HAP-1 (cell line): Measurements from ENCODE around the gene ANKRD11.

ENCODE experiments used
- DNase-seq, 2 experiments: peaks; one replicate each; pipeline ENCODE4 v3.0.0-alpha.2; 2016 to 2020; ENCODE audit warnings: low spot score in 2 of 2
- H3K27me3 ChIP-seq: fragments of 250-450 bp; sonication (Bioruptor Pico); 2 replicates; pipeline ENCODE4 v1.5.1; 2020; ENCODE audit warnings: low read depth, mild to moderate bottlenecking, moderate library complexity
- H3K36me3 ChIP-seq: fragments of 250-450 bp; sonication (Bioruptor Pico); replicated peaks from 2 replicates; pipeline ENCODE4 v1.5.1; 2020; ENCODE audit warnings: mild to moderate bottlenecking
- H3K4me1 ChIP-seq: fragments of 250-450 bp; sonication (Bioruptor Pico); 2 replicates; pipeline ENCODE4 v1.5.1; 2020; ENCODE audit warnings: mild to moderate bottlenecking
- H3K4me3 ChIP-seq: fragments of 250-450 bp; sonication (Bioruptor Pico); 2 replicates; pipeline ENCODE4 v1.5.1; 2020; ENCODE audit warnings: mild to moderate bottlenecking, moderate library complexity
- H3K9me3 ChIP-seq: fragments of 250-450 bp; sonication (Bioruptor Pico); 2 replicates; pipeline ENCODE4 v1.5.1; 2020; ENCODE audit warnings: mild to moderate bottlenecking, moderate library complexity
- in situ Hi-C: fragments of 300-500 bp; cut with MboI; formaldehyde crosslinking; loops from 3 replicates; pipeline ENCODE4 v1.14.3; 2020; ENCODE audit warnings: low sequenced_read_pairs, inconsistent platforms, mixed read lengths

Gene ANKRD11

GRCh38 chr16:89320782-89321501, 169.4 kb downstream of the ANKRD11 start:
- in situ Hi-C loops, result no loop called here
- peaks cover 19% of the 10 kb centered on the region for H3K4me1 ChIP-seq
- peak in 1 of 2 experiments; percentile 49 for DNase-seq

GRCh38 chr16:89319886-89320781, 170.2 kb downstream of the ANKRD11 start:
- Histone ChIP-seq H3K4me1 (peaks cover 13% of the 10 kb centered on the region), H3K4me3 (no peak overlapping the region), H3K9me3 (no peaks in the 10 kb centered on the region), H3K27me3 (no peaks in the 10 kb centered on the region), H3K36me3 (peaks cover 20% of the 10 kb centered on the region)
- peak in 1 of 2 experiments; percentile 41 for DNase-seq
- in situ Hi-C loops, result no loop called here

More at GRCh38 chr16:89320782-89321501, 169.4 kb downstream of the ANKRD11 start:
- Histone ChIP-seq H3K9me3 (no peaks in the 10 kb centered on the region), H3K36me3 (peaks cover 16% of the 10 kb centered on the region), H3K27me3 (no peaks in the 10 kb centered on the region), H3K4me3 (no peak overlapping the region)

- in situ Hi-C loops, result no loop called here
- no peaks in the 10 kb centered on the region for H3K9me3 ChIP-seq
- no peaks in the 10 kb centered on the region for H3K27me3 ChIP-seq
- no peak overlapping the region for H3K4me3 ChIP-seq
- H3K36me3 ChIP-seq, result peaks cover 18% of the 10 kb centered on the region
- H3K4me1 ChIP-seq, result peaks cover 13% of the 10 kb centered on the region
- DNase-seq, result no peak
Measured at GRCh38 chr16:89319631-89319885, 170.8 kb downstream of the ANKRD11 start.

GRCh38 chr16:89318871-89319630, 171.3 kb downstream of the ANKRD11 start:
- DNase-seq, result no peak
- Histone ChIP-seq H3K4me1 (peaks cover 13% of the 10 kb centered on the region), H3K9me3 (no peaks in the 10 kb centered on the region), H3K27me3 (no peaks in the 10 kb centered on the region), H3K4me3 (no peak overlapping the region), H3K36me3 (peaks cover 18% of the 10 kb centered on the region; the same call in 1 of the 2 replicates)
- in situ Hi-C loops, result no loop called here

DNA sequence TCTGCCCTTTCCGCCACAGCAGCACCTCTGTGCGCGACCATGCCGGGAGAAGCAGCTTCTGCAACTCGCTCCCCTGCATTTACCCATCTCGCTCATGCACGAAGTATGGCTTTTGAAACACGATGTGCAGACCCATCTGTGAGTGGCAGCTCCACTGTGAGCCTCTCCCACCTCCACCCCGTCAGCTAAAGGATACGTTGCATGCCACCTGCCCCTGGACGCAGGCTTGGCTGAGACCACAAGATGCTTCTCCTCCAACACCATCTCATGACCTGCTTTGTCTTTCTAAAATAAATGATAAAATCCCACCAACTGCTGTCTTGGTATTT, 172.0 kb downstream of the ANKRD11 start:
- Histone ChIP-seq H3K27me3 (no peaks in the 10 kb centered on the region), H3K9me3 (no peaks in the 10 kb centered on the region), H3K4me1 (peaks cover 13% of the 10 kb centered on the region), H3K4me3 (no peak overlapping the region), H3K36me3 (peaks cover 22% of the 10 kb centered on the region)
- in situ Hi-C loops, result no loop called here
- DNase-seq, result no peak

DNA sequence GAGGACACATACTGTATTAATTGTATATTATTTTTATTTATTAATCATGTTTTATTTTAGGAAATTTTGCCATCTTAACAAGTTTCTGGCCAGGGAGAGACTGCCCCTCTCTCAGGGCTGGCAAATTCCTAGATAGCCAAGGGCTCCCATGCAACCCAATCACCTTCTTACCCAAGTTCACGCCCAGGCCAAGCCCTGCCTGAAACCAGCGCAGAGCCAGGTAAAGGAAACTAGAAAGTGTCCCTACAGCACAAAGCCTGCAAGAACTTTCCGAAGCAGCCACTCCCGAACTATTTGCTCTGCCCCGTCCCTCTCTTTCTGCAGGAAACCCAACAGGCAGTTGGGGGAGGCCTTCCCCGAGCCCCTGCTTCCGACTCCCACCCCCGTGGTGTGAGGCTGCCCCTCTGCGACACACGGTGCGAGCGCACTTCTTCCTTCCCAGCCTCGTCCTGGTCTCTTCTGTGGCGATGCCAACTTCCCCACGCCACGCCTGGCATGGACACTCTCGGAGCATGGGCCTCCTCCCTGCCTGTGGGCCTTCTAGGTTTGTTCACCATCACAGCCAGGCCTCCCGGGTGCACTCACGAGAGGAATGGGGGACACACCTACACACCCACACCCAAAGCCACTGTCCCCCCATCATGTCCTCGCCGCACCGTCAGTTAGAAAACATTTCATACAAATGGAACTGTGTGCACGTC, 172.5 kb downstream of the ANKRD11 start:
- H3K4me1 ChIP-seq, result peaks cover 13% of the 10 kb centered on the region
- in situ Hi-C loops, result no loop called here

GRCh38 chr16:89317101-89317671, 173.2 kb downstream of the ANKRD11 start:
- in situ Hi-C loops, result no loop called here
- H3K4me1 ChIP-seq, result peaks cover 9% of the 10 kb centered on the region; the same call in 1 of the 2 replicates
- no peaks in the 10 kb centered on the region for H3K27me3 ChIP-seq
- H3K36me3 ChIP-seq, result peaks cover 29% of the 10 kb centered on the region
- DNase-seq, result no peak
- H3K4me3 ChIP-seq, result no peak overlapping the region
- no peaks in the 10 kb centered on the region for H3K9me3 ChIP-seq

More for the DNA sequence above, 172.5 kb downstream of the ANKRD11 start:
- Histone ChIP-seq H3K9me3 (no peaks in the 10 kb centered on the region), H3K4me3 (no peak overlapping the region), H3K27me3 (no peaks in the 10 kb centered on the region), H3K36me3 (peaks cover 24% of the 10 kb centered on the region)
- no peak for DNase-seq

DNA sequence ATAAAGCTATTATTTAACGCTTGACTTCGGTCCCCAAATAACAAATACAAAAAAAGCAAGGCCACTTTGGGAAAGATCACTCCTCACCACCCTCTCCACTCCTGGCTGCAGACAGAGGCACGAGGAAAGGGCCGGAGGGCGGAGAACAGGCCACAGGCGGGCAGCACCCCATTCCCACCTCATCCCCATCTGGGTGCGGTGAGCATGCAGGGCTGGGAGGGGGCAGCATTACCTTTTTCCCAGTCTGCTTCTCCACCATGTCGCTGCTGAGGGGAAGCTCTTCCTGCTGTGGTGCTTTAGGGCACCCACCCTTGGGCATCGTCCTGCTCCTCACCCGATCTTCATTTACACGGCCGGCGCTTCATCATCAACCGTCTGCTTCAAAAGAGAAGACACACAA, 173.7 kb downstream of the ANKRD11 start:
- no peaks in the 10 kb centered on the region for H3K27me3 ChIP-seq
- no peak overlapping the region for H3K4me3 ChIP-seq
- H3K4me1 ChIP-seq, result peaks cover 9% of the 10 kb centered on the region; the same call in 1 of the 2 replicates
- in situ Hi-C loops, result no loop called here
- no peak for DNase-seq
- H3K36me3 ChIP-seq, result peaks cover 34% of the 10 kb centered on the region
- no peaks in the 10 kb centered on the region for H3K9me3 ChIP-seq

- H3K4me3 ChIP-seq, result no peak overlapping the region
- in situ Hi-C loops, result no loop called here
- H3K27me3 ChIP-seq, result no peaks in the 10 kb centered on the region
- H3K9me3 ChIP-seq, result no peaks in the 10 kb centered on the region
- H3K4me1 ChIP-seq, result peaks cover 5% of the 10 kb centered on the region; the same call in 1 of the 2 replicates
- H3K36me3 ChIP-seq, result peaks cover 38% of the 10 kb centered on the region
- no peak for DNase-seq
Measured at GRCh38 chr16:89315791-89316581, 174.4 kb downstream of the ANKRD11 start.

- no peak for DNase-seq
- Histone ChIP-seq H3K36me3 (peaks cover 42% of the 10 kb centered on the region), H3K27me3 (no peaks in the 10 kb centered on the region), H3K4me1 (no peaks in the 10 kb centered on the region), H3K9me3 (no peaks in the 10 kb centered on the region), H3K4me3 (no peak overlapping the region)
- in situ Hi-C loops, result no loop called here
Measured at GRCh38 chr16:89315271-89315670, 175.1 kb downstream of the ANKRD11 start.

DNA sequence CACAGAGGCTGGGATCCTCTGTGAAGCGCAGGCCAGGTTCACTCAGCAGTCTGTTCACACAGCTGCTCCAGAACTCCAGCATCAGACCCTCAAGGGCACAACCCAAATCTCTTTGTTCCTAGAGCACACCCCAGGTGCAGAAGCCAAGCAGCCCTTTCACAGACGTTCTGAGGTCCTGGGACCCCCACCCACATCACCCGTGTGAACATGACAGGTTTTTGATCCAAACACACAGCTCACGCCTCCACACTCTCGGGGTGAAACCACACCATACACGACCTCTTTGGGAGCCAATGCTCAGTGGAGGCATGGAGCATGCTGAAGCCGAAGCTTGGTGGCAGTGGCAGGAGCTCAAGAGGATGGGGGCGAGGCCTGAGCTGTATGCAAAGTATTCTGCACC, 175.5 kb downstream of the ANKRD11 start:
- Histone ChIP-seq H3K36me3 (peaks cover 42% of the 10 kb centered on the region), H3K27me3 (no peaks in the 10 kb centered on the region), H3K4me1 (no peaks in the 10 kb centered on the region), H3K9me3 (no peaks in the 10 kb centered on the region), H3K4me3 (no peak overlapping the region)
- no peak for DNase-seq
- in situ Hi-C loops, result no loop called here

GRCh38 chr16:89314357-89314756, 176.0 kb downstream of the ANKRD11 start:
- H3K4me1 ChIP-seq, result no peaks in the 10 kb centered on the region
- H3K27me3 ChIP-seq, result no peaks in the 10 kb centered on the region
- H3K4me3 ChIP-seq, result no peak overlapping the region
- H3K36me3 ChIP-seq, result peaks cover 42% of the 10 kb centered on the region
- H3K9me3 ChIP-seq, result no peaks in the 10 kb centered on the region
- no peak for DNase-seq
- in situ Hi-C loops, result no loop called here
